ENCODE measurements around the gene BMP2K.
"Not testable (repeated sequence)": the region's sequence is repeated elsewhere in the genome, so short reads cannot be mapped to it uniquely, and the experiment has no call there.

Gene BMP2K

DNA sequence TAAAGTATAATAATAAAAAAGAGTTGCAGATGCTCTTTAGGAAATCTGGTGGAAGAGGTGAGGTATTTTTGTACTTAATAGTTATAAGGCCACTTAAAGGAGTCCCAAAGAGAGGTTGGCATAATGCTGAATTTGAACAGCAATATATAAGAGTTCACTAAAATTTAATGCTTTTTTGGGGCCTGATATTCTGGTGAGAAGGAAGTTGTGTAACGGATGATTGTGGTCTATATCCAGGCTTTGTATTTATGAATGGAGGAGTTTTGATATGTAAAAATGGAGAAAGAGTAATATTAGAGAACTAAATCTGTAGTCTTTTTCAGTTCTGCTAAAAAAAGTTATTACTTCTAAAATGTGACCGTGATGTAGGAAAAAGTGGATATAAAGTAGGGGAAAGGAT is 20.4 kb downstream of the BMP2K start:
- DNase-seq, result no peak

GRCh38 chr4:78797777-78798284 is 21.7 kb downstream of the BMP2K start:
- DNase-seq, result no peak

- no peak for DNase-seq
Observed at GRCh38 chr4:78799551-78800495, 23.7 kb downstream of the BMP2K start.

GRCh38 chr4:78800965-78801364 is 24.8 kb downstream of the BMP2K start:
- DNase-seq, result no peak

DNA sequence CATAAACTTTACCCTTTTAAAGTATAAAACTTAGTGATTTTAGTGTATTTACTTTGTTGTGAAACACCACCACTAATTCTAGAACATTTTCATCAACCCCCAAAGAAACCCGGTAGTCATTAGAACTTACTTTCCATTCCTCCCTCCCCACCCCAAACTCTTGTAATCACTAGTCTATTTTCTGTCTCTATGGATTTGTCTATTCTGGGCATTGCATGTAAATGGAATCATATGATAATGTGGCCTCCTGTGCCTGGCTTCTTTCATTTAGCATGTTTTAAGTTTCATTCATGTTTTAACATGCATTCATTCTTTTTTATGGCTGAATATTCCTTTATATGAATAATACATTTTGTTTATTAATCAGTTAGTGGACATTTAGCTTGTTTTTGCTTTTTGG is 27.8 kb downstream of the BMP2K start:
- no peak for DNase-seq

DNA sequence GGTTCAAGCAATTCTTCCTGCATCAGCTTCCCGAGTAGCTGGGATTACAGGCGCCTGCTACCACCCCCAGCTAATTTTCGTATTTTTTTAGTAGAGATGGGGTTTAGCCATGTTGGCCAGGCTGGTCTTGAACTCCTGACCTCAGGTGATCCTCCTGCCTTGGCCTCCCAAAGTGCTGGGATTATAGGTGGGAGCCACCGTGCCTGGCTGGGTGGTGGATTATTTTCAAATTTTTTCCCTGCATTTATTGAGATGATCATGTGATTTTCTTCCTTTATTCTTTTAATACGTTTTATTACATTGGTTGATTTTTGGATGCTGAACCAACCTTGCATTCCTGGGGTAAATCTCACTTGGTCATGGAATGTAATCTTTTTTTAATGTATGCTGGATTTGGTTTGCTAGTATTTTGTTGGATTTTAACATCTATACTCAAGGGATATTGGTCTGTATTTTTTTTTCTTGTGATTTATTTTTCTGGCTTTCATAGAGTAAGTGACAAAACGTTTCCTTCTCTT is 30.9 kb downstream of the BMP2K start:
- no peak for DNase-seq

DNA sequence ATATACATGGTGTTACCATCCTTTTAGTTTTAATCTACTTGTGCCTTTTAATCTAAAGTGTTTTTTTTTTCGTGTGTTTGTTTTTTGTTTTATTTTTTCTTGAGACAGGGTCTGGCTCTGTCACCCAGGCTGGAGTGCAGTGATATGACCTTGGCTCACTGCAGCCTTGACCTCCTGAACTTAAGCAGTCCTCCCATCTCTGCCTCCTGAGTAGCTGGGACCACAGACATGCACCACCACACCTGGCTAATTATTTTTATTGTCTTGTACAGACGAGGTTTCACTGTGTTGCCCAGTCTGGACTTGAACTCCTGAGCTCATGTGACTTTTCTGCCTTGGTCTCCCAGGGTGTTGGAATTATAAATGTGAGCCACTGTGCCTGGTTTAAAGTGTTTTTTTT is 33.1 kb downstream of the BMP2K start:
- DNase-seq, result no peak

- DNase-seq, result no peak
Observed at GRCh38 chr4:78809928-78810835, 34.0 kb downstream of the BMP2K start.

DNA sequence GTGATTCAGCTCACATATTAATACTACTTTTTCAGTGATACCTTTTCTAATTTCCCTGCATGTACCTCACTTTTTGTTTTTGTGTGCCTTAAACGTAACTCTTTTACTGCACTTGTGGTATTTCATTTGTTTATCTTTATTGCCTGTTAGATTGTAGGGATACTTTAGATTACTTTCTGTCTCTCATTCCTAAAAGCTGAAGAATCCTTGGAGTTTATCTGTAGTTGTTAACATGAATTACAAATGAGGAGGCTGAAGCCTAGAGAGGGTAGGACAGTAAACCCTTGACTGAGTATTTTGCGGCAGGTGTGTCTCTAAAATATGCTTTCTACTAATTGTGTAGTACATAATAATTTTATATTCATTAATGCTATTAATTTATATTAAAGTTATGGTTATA is 34.9 kb downstream of the BMP2K start:
- DNase-seq, result no peak

GRCh38 chr4:78818530-78819079 is 42.5 kb downstream of the BMP2K start:
- DNase-seq, result no peak

- no peak for DNase-seq
Observed at GRCh38 chr4:78824001-78824400, 47.9 kb downstream of the BMP2K start.

GRCh38 chr4:78827191-78827590 is 51.0 kb downstream of the BMP2K start:
- DNase-seq, result no peak

- no peak for DNase-seq
Observed at GRCh38 chr4:78829296-78829695, 53.1 kb downstream of the BMP2K start.

DNA sequence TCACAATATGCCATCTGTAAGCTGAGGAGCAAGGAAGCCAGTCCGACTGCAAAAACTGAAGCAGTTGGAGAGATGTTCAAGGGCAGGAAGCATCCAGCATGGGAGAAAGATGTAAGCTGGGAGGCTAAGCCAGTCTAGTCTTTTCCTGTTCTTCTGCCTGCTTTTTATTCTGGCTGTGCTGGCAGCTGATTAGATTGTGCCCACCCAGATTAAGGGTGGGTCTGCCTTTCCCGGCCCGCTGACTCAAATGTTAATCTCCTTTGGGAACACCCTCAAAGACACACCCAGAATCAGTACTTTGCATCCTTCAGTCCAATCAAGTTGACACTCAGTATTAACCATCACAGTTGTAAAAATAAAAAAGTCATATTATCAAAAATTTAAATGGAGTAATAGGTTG is 63.5 kb downstream of the BMP2K start:
- not testable (repeated sequence) for DNase-seq

DNA sequence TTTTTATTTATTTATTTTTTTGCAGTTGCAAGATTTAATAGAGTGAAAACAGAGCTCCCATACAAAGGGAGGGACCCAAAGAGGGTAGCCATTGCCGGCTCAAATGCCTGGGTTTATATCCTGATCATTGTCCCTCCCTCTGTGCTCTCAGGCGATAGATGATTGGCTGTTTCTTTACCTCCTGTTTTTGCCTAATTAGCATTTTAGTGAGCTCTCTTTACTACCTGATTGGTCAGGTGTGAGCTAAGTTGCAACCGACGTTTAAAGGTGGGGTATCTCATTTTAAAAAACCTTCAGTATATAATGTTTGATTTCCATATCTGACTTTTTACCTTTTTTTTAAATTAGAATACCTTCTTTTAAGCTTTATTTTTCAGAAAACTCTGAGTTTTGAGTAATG is 64.1 kb downstream of the BMP2K start:
- not testable (repeated sequence) for DNase-seq

- DNase-seq, result no peak
Observed at GRCh38 chr4:78845472-78845871, 69.3 kb downstream of the BMP2K start.

- DNase-seq, result no peak
Observed at GRCh38 chr4:78846258-78846657, 70.1 kb downstream of the BMP2K start.

GRCh38 chr4:78862314-78862737 is 86.2 kb downstream of the BMP2K start:
- no peak for DNase-seq

DNA sequence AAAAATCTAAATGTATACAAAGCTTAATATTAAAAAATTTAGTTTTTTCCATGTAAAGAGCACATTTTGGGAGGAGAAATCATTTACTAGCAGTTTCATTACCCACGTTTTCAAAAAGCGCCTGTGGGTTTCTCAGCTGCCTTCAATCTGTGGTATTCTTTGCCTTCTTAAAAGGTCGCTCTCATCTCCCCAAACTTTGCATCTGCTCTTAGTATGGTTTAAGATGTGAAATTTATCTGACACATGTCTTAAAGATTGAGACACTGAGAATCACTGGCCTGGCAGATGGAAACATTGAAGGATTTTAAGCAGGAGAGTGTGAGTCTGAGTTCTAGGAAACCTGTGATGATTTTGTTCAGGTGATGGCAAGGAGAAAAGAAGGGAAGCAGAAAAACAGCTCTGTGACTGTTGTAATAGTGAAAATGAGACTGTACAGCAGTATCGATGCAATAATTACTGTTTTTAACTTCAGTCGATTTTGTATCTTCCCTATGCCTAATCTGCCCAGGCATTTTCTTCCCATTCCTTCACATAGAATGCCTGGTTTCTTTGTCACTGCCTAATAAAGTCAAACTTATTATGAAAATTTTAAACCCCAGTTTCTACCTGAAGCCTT is 87.2 kb downstream of the BMP2K start:
- DNase-seq, result no peak

DNA sequence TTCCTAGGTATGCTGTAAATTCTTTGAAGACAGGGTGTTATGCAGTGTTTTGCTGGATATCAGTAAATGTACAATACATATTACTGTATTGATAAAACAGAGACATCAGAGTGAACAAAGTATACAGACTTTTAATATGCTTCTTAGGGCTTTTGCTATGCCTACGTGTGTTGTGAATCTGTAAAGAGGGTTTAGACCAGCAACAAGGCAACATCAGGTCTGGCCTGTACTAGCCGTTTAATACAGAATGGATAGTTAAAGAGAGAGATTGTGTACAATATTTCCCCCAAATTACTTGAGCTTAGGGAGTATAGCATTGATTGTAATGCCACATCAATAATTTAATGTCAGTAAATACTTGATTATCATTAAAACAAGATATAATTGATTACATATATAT is 87.8 kb downstream of the BMP2K start:
- DNase-seq, result no peak

- DNase-seq, result peak in 4 of 6 experiments; percentile 1 to 78 (median 54)
Observed at GRCh38 chr4:78864405-78865024, 88.4 kb downstream of the BMP2K start.

GRCh38 chr4:78865451-78865850 is 89.3 kb downstream of the BMP2K start:
- no peak for DNase-seq

All from stimulated activated naive CD4-positive, alpha-beta T cell (primary cell).